ENCODE data around the gene NKD2.

- TF ChIP-seq CTCF (IDR thresholded peaks at IDR 0.05; ENCODE audit: low read length) (no peak), EZH2 (IDR thresholded peaks at IDR 0.05; ENCODE audit: borderline replicate concordance, low read length) (no peak)
Observed at GRCh38 chr5:1039706-1040260, 31.2 kb downstream of the NKD2 start.

Measured in OCI-LY1 (cell line).